Measurements from ENCODE around the gene PLCD3.

DNA sequence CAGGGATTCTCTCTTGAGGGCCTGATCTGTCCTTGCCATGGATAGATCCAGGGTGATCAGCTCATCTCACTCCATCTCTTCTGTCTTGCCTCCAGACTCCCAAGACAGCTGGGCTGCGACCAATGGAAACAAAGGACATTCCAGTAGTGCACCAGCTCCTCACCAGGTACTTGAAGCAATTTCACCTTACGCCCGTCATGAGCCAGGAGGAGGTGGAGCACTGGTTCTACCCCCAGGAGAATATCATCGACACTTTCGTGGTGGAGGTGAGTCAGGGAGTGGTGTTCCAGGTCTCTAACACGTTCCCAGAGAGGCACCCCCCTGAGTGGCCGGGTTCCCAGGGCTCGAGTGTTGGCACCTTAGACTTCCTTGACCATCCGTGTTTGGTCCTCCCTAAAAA lies 29.5 kb downstream of the PLCD3 start:
- TF ChIP-seq, protein P1, sequence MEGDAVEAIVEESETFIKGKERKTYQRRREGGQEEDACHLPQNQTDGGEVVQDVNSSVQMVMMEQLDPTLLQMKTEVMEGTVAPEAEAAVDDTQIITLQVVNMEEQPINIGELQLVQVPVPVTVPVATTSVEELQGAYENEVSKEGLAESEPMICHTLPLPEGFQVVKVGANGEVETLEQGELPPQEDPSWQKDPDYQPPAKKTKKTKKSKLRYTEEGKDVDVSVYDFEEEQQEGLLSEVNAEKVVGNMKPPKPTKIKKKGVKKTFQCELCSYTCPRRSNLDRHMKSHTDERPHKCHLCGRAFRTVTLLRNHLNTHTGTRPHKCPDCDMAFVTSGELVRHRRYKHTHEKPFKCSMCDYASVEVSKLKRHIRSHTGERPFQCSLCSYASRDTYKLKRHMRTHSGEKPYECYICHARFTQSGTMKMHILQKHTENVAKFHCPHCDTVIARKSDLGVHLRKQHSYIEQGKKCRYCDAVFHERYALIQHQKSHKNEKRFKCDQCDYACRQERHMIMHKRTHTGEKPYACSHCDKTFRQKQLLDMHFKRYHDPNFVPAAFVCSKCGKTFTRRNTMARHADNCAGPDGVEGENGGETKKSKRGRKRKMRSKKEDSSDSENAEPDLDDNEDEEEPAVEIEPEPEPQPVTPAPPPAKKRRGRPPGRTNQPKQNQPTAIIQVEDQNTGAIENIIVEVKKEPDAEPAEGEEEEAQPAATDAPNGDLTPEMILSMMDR (IDR thresholded peaks at IDR 0.05): no peak
- no peak for TF ChIP-seq EP300 (IDR thresholded peaks at IDR 0.05)
- no peak for TF ChIP-seq POLR2AphosphoS5 (IDR thresholded peaks at IDR 0.05)
- TF ChIP-seq POLR2A (IDR thresholded peaks at IDR 0.05): no peak

All from suprapubic skin (tissue), 4 donors.